Measurements from ENCODE around the gene MBD3L2B.
A peak's percentile ranks its signal among the peaks of the same experiment; 100 is the strongest.
"Not testable (repeated sequence)": the region's sequence is repeated elsewhere in the genome, so short reads cannot be mapped to it uniquely, and the experiment has no call there.

MBD3L2B gene

DNA sequence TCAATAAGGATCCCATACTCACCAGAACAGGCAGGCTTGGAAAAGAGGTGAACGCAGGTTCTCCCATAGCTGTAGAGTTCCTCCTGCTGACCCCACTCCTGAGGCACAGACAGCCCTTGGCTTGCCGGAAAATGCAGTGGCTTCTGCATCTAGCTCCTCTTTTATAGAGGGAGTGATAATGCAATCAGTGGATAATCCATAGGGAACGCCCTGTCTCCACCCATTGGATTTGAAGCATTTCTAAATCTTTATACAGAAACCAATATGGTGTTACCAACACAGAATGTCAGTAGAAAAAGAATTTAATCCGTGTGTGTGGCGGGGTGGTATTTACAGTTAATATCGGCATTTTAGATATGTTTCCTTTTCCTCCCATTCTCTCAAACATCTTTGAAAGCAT lies at the start of gene MBD3L2B:
TSS of gene MBD3L2B (minus strand) at position 101 of the 400 bp plus-strand sequence. CDS start at position 67, 34 bp downstream.
- not testable (repeated sequence) for DNase-seq

DNA sequence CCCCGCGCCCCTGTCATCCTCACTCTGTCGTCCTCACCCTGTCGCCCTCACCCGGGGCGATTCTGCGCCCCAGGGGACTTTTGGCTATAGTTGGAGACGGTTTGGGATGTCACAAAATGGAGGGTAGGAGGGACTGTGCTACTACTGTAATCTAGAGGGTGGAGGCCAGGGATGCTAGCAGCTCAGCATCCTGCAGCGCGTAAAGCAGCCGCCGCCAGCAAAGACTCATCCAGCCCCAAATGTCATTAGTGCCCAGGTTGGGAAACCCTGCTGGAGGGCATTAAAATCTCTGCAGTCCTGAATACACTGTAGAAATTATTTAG lies 48.6 kb upstream of the MBD3L2B start:
- no peak for DNase-seq

GRCh38 chr19:7069042-7069903 lies 48.0 kb upstream of the MBD3L2B start, which contains the start of gene ZNF557:
TSS of gene ZNF557 (plus strand) at chr19:7069703. CDS start at chr19:7075075, 5,372 bp downstream.
- DNase-seq: peak; percentile 90

DNA sequence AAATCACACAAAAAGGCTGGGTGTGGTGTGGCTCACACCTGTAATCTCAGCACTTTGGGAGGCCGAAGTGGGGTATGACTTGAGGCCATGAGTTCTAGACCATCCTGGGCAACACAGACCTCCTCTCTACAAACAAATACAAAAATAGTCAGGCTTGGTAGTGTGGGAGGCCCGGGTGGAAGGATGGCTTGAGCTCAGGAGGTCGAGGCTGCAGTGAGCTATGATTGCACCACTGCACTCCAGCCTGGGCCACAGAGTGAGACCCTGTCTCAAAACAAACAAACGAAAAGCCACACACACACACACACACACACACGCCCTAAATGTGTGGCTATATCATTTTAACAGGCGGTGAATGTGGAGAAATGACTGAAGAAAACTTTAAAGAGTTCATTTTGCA lies 47.4 kb upstream of the MBD3L2B start:
- DNase-seq: no peak

- no peak for DNase-seq
These were observed 46.5 kb upstream of the MBD3L2B start for GRCh38 chr19:7067716-7068115.

DNA sequence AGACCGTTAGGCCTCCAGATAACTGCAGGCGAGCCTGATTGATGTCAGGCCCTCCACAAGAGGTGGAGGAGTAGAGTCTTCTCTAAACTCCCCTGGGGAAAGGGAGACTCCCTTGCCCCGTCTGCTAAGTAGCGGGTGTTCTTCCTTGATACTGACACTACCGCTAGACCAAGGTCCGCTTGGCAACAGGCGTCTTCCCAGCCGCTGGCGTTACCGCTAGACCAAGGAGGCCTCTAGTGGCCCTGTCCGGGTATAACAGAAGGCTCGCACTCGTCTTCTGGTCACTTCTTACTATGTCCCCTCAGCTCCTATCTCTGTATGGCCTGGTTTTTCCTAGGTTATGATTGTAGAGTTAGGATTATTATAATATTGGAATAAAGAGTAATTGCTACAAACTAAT lies 45.9 kb upstream of the MBD3L2B start:
- not testable (repeated sequence) for DNase-seq

DNA sequence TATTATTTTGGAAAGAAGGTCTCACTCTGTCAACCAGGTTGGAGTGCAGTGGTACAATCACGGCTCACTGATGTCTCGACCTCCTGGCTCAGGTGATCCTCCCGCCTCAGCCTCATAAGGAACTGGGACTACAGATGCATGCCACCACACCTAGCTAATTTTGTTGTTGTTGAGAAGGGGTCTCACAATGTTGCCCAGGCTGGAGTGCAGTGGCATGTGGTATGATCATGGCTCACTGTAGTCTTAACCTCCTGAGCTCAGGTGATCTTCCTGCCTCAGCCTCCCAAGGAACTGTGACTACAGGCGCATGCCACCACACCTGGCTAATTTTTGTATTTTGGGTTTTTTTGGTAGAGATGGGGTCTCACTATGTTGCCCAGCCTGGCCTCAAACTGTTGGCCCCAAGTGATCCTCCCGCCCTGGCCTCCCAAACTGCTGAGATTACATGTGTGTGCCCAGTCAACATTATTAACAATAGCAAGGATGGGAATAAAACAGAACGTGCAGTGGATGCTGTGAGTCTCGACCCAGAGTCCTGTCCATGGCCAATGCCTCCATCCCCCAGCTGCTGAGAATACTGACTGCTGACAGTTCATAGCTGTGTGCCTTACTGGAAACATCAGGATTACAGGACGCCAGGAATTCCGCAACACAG lies 42.7 kb upstream of the MBD3L2B start:
- no peak for DNase-seq

DNA sequence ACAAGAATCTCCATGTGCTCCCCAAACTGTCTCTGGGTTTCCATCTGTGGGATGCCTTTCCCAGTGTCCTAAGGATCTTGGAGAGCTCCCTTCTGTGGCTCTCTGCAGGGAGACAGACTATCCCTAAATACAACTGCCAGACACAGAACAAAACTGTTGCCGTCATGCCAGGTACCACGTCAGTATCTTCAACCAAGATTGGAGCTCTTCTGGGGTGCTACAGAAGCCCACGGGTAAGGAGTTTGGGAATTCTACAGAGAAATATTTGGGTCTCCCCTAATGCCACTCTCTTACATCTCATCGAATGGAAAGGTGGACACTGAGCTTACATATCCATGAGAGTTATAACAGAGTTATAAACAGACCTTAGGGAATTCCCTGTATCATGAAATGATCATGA lies 42.1 kb upstream of the MBD3L2B start:
- DNase-seq: no peak

DNA sequence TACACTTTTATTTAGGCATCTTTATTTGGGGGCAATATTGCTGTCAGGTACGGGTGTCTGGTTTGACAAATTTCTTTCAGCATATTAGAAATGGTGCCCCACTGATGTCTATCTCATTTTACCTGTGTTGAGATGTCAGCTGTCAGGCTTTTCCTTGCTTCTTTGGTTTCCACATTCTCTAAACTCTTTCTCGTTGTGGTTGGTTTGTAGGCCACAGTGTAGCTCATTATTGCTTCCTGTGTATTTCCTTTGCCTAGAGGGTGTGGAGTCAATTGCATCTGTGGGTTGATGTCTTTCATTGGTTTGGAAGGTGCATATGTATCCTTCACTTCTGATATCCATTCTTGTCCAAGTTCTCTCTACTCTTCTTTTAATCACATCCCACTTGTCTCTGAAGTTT lies 38.7 kb upstream of the MBD3L2B start:
- DNase-seq: not testable (repeated sequence)

- not testable (repeated sequence) for DNase-seq
These were observed 37.3 kb upstream of the MBD3L2B start, which contains the start of gene MBD3L3 for GRCh38 chr19:7058576-7058975. TSS of gene MBD3L3 (minus strand) at chr19:7058676. CDS start at chr19:7058605, 71 bp downstream.

DNA sequence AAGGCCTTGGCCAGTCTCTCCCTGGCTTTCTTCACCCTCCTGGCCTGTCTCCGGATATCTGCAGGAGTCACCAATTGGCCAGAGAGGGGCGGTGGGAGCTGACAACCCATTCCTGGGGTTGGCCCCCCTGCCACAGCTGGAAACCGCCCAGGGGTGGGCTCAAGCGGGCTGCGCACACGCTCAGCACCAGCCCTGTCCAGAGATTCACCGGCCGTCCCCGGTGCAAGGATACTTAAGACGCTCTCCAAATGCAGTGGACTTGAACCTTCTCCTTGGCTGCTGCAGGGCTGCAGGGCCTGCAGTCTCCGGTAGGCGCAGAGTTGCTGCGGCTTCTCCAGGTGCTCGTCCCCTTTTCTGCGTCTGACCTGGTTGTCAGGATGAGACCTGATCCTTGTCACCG lies 35.1 kb upstream of the MBD3L2B start:
- not testable (repeated sequence) for DNase-seq

DNA sequence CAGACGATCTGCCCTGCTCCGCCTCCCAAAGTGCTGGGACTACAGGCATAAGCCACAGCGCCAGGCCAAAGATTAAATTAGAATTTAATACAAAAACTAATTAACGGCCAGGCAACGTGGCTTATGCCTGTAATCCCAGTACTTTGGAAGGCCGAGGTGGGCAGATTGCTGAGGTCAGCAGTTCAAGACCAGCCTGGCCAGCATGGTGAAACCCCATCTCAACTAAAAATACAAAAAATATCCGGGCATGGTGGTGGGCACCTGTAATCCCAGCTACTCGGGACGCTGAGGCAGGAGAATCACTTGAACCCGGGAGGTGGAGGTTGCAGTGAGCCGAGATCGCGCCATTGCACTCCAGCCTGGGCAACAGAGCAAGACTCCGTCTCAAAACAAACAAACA lies 34.4 kb upstream of the MBD3L2B start:
- DNase-seq: not testable (repeated sequence)

DNA sequence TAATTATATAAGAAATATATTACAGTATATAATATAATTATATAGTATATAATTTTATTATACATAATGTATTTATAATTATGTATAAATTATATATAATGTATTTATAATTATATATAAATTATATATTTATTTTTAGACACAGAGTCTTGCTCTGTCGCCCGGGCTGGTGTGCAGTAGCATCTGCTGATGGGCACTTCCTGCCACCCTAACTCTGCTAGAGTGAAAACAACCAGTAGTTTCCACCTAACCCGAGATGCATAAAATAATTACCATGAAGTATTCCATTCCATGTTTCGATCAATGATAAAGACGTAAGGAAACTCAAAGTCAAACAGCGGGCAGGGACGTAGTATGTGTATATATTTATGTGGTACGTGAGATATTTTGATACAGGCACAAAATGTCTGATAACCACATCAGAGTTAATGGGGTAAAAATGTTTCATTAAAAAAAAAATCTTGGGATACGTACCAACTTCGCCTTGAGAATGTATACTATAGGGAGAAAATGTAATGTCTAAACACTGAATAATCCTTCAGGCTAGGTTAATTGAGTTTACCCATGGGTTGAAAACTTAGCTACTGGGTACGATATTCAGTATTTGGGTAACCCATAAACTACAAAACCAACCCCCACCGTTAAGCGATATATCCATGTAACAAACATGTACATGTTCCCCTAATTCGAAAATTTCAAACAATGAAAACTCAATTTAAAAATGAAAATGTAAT lies 33.6 kb upstream of the MBD3L2B start:
- not testable (repeated sequence) for DNase-seq

DNA sequence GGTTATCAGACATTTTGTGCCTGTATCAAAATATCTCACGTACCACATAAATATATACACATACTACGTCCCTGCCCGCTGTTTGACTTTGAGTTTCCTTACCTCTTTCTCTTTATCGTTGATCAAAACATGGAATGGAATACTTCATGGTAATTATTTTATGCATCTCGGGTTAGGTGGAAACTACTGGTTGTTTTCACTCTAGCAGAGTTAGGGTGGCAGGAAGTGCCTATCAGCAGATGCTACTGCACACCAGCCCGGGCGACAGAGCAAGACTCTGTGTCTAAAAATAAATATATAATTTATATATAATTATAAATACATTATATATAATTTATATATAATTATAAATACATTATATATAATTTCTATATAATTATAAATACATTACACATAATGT lies 31.7 kb upstream of the MBD3L2B start:
- DNase-seq: not testable (repeated sequence)

DNA sequence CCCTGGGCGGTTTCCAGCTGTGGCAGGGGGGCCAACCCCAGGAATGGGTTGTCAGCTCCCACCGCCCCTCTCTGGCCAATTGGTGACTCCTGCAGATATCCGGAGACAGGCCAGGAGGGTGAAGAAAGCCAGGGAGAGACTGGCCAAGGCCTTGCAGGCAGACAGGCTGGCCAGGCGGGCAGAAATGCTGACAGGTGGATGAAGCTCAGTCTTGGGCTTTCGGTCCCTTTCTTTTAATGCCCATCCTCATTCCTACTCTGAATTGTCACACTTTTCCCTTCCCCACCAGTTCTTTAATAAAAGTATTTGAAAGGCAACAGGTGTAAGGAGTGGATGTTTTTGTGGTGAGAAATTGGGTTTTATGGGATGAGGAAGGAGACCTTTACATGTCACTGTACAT lies 30.2 kb upstream of the MBD3L2B start:
- not testable (repeated sequence) for DNase-seq

DNA sequence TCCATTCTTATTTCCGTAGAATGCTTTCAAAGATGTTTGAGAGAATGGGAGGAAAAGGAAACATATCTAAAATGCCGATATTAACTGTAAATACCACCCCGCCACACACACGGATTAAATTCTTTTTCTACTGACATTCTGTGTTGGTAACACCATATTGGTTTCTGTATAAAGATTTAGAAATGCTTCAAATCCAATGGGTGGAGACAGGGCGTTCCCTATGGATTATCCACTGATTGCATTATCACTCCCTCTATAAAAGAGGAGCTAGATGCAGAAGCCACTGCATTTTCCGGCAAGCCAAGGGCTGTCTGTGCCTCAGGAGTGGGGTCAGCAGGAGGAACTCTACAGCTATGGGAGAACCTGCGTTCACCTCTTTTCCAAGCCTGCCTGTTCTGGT lies 27.8 kb upstream of the MBD3L2B start, which contains the start of gene MBD3L2:
TSS of gene MBD3L2 (plus strand) at position 301 of the 400 bp plus-strand sequence. CDS start at position 354, 53 bp downstream.
- DNase-seq: not testable (repeated sequence)

DNA sequence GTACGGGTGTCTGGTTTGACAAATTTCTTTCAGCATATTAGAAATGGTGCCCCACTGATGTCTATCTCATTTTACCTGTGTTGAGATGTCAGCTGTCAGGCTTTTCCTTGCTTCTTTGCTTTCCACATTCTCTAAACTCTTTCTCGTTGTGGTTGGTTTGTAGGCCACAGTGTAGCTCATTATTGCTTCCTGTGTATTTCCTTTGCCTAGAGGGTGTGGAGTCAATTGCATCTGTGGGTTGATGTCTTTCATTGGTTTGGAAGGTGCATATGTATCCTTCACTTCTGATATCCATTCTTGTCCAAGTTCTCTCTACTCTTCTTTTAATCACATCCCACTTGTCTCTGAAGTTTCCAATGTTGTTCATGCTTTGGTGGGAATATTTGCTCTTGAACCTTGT lies 20.3 kb upstream of the MBD3L2B start:
- DNase-seq: not testable (repeated sequence)

DNA sequence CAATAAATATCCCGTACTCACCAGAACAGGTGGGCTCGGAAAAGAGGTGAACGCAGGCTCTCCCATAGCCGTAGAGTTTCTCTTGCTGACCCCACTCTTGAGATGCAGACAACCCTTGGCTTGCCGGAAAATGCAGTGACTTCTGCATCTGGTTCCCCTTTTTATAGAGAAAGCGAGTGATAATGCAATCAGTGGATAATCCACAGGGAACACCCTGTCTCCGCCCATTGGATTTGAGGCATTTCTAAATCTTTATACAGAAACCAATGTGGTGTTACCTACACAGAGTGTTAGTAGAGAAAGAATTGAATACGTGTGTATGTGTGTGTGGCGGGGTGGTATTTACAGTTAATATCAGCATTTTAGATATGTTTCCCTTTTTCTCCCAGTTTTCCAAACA lies 18.8 kb upstream of the MBD3L2B start, which contains the start of gene MBD3L4:
TSS of gene MBD3L4 (minus strand) at position 101 of the 400 bp plus-strand sequence. CDS start at position 66, 35 bp downstream.
- DNase-seq: not testable (repeated sequence)

DNA sequence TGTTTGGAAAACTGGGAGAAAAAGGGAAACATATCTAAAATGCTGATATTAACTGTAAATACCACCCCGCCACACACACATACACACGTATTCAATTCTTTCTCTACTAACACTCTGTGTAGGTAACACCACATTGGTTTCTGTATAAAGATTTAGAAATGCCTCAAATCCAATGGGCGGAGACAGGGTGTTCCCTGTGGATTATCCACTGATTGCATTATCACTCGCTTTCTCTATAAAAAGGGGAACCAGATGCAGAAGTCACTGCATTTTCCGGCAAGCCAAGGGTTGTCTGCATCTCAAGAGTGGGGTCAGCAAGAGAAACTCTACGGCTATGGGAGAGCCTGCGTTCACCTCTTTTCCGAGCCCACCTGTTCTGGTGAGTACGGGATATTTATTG lies 9.0 kb upstream of the MBD3L2B start, which contains the start of gene MBD3L5:
TSS of gene MBD3L5 (plus strand) at position 301 of the 400 bp plus-strand sequence. CDS start at position 335, 34 bp downstream.
- DNase-seq: not testable (repeated sequence)

DNA sequence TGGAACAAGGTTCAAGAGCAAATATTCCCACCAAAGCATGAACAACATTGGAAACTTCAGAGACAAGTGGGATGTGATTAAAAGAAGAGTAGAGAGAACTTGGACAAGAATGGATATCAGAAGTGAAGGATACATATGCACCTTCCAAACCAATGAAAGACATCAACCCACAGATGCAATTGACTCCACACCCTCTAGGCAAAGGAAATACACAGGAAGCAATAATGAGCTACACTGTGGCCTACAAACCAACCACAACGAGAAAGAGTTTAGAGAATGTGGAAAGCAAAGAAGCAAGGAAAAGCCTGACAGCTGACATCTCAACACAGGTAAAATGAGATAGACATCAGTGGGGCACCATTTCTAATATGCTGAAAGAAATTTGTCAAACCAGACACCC lies 7.6 kb upstream of the MBD3L2B start:
- DNase-seq: not testable (repeated sequence)

- DNase-seq: no peak
These were observed 2.4 kb downstream of the MBD3L2B start for GRCh38 chr19:7018828-7019227.

GRCh38 chr19:7013678-7014077 lies 7.6 kb downstream of the MBD3L2B start:
- no peak for DNase-seq
